GM19035 (cell line): ENCODE data around the gene COL7A1.

Experiments
- ATAC-seq: cut with Tn5 transposase; IDR thresholded peaks from one replicate; pipeline ENCODE4 v1.9.1; 2021; ENCODE audit not compliant: unreplicated experiment

The COL7A1 gene

GRCh38 chr3:48619541-48620524, 24.7 kb upstream of the COL7A1 start:
- ATAC-seq, result no peak

GRCh38 chr3:48617559-48617958, 22.4 kb upstream of the COL7A1 start:
- ATAC-seq, result no peak

- no peak for ATAC-seq
Measured at GRCh38 chr3:48614044-48614443, 18.9 kb upstream of the COL7A1 start.

GRCh38 chr3:48612309-48612708, 17.2 kb upstream of the COL7A1 start:
- no peak for ATAC-seq

GRCh38 chr3:48609088-48610005, 14.2 kb upstream of the COL7A1 start, which contains the start of gene UQCRC1:
UQCRC1 (minus strand) TSS chr3:48609646; CDS start chr3:48609620, 26 bp downstream.
- ATAC-seq, result peak; percentile 97

GRCh38 chr3:48607519-48607918, 12.4 kb upstream of the COL7A1 start:
- ATAC-seq, result no peak

- no peak for ATAC-seq
Measured at GRCh38 chr3:48601622-48601994, 6.5 kb upstream of the COL7A1 start.

- no peak for ATAC-seq
Measured at GRCh38 chr3:48600711-48601621, 5.8 kb upstream of the COL7A1 start.

GRCh38 chr3:48599509-48600285, 4.6 kb upstream of the COL7A1 start:
- ATAC-seq, result no peak

- ATAC-seq, result no peak
Measured at GRCh38 chr3:48599077-48599501, 4.0 kb upstream of the COL7A1 start.

GRCh38 chr3:48598323-48599076, 3.4 kb upstream of the COL7A1 start:
- no peak for ATAC-seq

- no peak for ATAC-seq
Measured at GRCh38 chr3:48597408-48597800, 2.3 kb upstream of the COL7A1 start.

GRCh38 chr3:48596676-48597407, 1.7 kb upstream of the COL7A1 start:
- ATAC-seq, result no peak

- no peak for ATAC-seq
Measured at GRCh38 chr3:48596157-48596556, 1.0 kb upstream of the COL7A1 start.

GRCh38 chr3:48595526-48596121, 495 bp upstream of the COL7A1 start:
- ATAC-seq, result no peak

- ATAC-seq, result no peak
Measured at GRCh38 chr3:48594417-48595049, 596 bp downstream of the COL7A1 start.

- no peak for ATAC-seq
Measured at GRCh38 chr3:48593337-48593736, 1.8 kb downstream of the COL7A1 start.
